Measurements from ENCODE around the gene GRM7.

The GRM7 gene

DNA sequence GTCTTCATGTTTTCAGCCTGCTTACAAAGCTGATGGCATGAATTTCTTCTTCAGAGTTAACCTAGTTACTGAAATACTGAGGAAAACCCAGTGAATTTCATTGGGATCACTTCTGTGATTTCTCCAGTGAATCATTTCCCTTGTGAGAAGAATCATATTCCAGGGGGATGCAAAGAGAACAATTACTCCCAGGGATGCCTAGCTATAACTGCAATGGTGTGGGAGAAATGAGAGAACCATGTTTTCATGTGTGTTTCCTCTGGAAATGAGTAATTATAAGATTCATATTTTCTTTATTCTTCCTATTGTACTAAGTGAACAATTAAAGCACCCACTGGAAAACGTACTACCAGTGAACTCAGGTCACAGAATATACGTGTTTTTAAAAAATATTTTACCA is 485.4 kb downstream of the GRM7 start:
- no peaks in the 10 kb centered on the region for H3K9me3 ChIP-seq (ENCODE audit: control insufficient read depth, insufficient read depth, low read length)
- no peak overlapping the region for H3K9ac ChIP-seq (ENCODE audit: low read depth, low read length)
- H3K27ac ChIP-seq (ENCODE audit: low read depth, low read length) = no peak overlapping the region
- no peak overlapping the region for H3K4me3 ChIP-seq (ENCODE audit: low read depth, low read length)
- no peaks in the 10 kb centered on the region for H3K36me3 ChIP-seq (ENCODE audit: control insufficient read depth, insufficient read depth, low read length)
- no peaks in the 10 kb centered on the region for H3K4me1 ChIP-seq (ENCODE audit: control insufficient read depth, insufficient read depth, low read length)
- H3K27me3 ChIP-seq (ENCODE audit: control insufficient read depth, insufficient read depth, low read length) = no peaks in the 10 kb centered on the region

DNA sequence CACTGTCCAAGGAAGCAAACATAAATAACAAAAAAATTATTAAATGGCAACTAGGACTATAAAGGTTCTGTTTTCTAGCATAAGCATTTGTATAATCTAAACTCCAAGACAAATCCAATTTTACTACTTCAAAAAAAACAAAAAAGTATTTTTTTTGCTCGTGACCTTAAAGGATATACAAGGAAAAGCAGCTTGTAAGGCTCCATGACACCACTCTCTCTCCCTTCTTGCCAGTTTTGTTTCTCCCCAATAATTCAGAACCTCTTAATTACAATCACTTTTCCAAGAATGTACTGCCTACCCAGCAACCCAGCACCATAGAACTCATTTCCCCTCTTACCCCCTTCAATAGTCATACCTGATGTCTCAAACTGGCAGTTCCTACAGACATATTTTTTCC is 496.2 kb downstream of the GRM7 start:
- no peaks in the 10 kb centered on the region for H3K36me3 ChIP-seq (ENCODE audit: control insufficient read depth, insufficient read depth, low read length)
- H3K27ac ChIP-seq (ENCODE audit: low read depth, low read length) = no peak overlapping the region
- H3K9me3 ChIP-seq (ENCODE audit: control insufficient read depth, insufficient read depth, low read length) = no peaks in the 10 kb centered on the region
- H3K9ac ChIP-seq (ENCODE audit: low read depth, low read length) = no peak overlapping the region
- no peaks in the 10 kb centered on the region for H3K27me3 ChIP-seq (ENCODE audit: control insufficient read depth, insufficient read depth, low read length)
- H3K4me1 ChIP-seq (ENCODE audit: control insufficient read depth, insufficient read depth, low read length) = no peaks in the 10 kb centered on the region
- no peak overlapping the region for H3K4me3 ChIP-seq (ENCODE audit: low read depth, low read length)

GRCh38 chr3:7367968-7368367 is 507.1 kb downstream of the GRM7 start:
- Histone ChIP-seq H3K9ac (ENCODE audit: low read depth, low read length) (no peak overlapping the region), H3K36me3 (ENCODE audit: control insufficient read depth, insufficient read depth, low read length) (no peaks in the 10 kb centered on the region), H3K4me1 (ENCODE audit: control insufficient read depth, insufficient read depth, low read length) (no peaks in the 10 kb centered on the region), H3K27me3 (ENCODE audit: control insufficient read depth, insufficient read depth, low read length) (no peaks in the 10 kb centered on the region), H3K4me3 (ENCODE audit: low read depth, low read length) (no peak overlapping the region), H3K27ac (ENCODE audit: low read depth, low read length) (no peak overlapping the region), H3K9me3 (ENCODE audit: control insufficient read depth, insufficient read depth, low read length) (no peaks in the 10 kb centered on the region)

- H3K36me3 ChIP-seq (ENCODE audit: control insufficient read depth, insufficient read depth, low read length) = no peaks in the 10 kb centered on the region
- H3K4me1 ChIP-seq (ENCODE audit: control insufficient read depth, insufficient read depth, low read length) = no peaks in the 10 kb centered on the region
- H3K9ac ChIP-seq (ENCODE audit: low read depth, low read length) = no peak overlapping the region
- H3K27ac ChIP-seq (ENCODE audit: low read depth, low read length) = no peak overlapping the region
- no peaks in the 10 kb centered on the region for H3K27me3 ChIP-seq (ENCODE audit: control insufficient read depth, insufficient read depth, low read length)
- no peak overlapping the region for H3K4me3 ChIP-seq (ENCODE audit: low read depth, low read length)
- no peaks in the 10 kb centered on the region for H3K9me3 ChIP-seq (ENCODE audit: control insufficient read depth, insufficient read depth, low read length)
These were observed 507.7 kb downstream of the GRM7 start for GRCh38 chr3:7368597-7368996.

GRCh38 chr3:7371693-7372572 is 511.0 kb downstream of the GRM7 start:
- H3K4me1 ChIP-seq (ENCODE audit: control insufficient read depth, insufficient read depth, low read length) = no peaks in the 10 kb centered on the region
- no peaks in the 10 kb centered on the region for H3K27me3 ChIP-seq (ENCODE audit: control insufficient read depth, insufficient read depth, low read length)
- no peak overlapping the region for H3K27ac ChIP-seq (ENCODE audit: low read depth, low read length)
- no peaks in the 10 kb centered on the region for H3K9me3 ChIP-seq (ENCODE audit: control insufficient read depth, insufficient read depth, low read length)
- H3K36me3 ChIP-seq (ENCODE audit: control insufficient read depth, insufficient read depth, low read length) = no peaks in the 10 kb centered on the region
- no peak overlapping the region for H3K9ac ChIP-seq (ENCODE audit: low read depth, low read length)
- H3K4me3 ChIP-seq (ENCODE audit: low read depth, low read length) = no peak overlapping the region

- Histone ChIP-seq H3K36me3 (ENCODE audit: control insufficient read depth, insufficient read depth, low read length) (no peaks in the 10 kb centered on the region), H3K4me1 (ENCODE audit: control insufficient read depth, insufficient read depth, low read length) (peaks cover 8% of the 10 kb centered on the region; the same call in 1 of the 2 replicates), H3K9ac (ENCODE audit: low read depth, low read length) (no peak overlapping the region), H3K9me3 (ENCODE audit: control insufficient read depth, insufficient read depth, low read length) (no peaks in the 10 kb centered on the region), H3K27ac (ENCODE audit: low read depth, low read length) (no peak overlapping the region), H3K27me3 (ENCODE audit: control insufficient read depth, insufficient read depth, low read length) (no peaks in the 10 kb centered on the region), H3K4me3 (ENCODE audit: low read depth, low read length) (no peak overlapping the region)
These were observed 516.2 kb downstream of the GRM7 start for GRCh38 chr3:7377103-7377502.

DNA sequence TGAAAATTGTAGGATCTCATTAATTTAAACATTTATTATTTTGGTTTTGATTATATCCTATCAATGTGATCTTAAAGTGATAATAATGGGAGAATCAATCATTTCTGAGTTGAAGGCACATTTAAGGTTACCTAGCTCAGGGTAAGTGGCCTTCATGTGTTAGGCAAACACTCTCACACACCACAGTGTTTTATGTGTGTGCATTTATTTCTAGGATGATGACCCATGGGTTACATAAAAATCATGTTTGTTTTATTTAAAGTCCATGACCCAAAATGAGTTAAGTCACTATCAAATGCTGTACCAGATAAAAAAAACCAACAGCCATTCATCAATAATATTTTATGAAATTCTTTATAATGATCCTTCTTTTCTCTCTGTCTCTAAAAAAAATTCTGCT is 520.8 kb downstream of the GRM7 start:
- H3K9ac ChIP-seq (ENCODE audit: low read depth, low read length) = no peak overlapping the region
- peaks cover 8% of the 10 kb centered on the region; the same call in 1 of the 2 replicates for H3K4me1 ChIP-seq (ENCODE audit: control insufficient read depth, insufficient read depth, low read length)
- H3K27me3 ChIP-seq (ENCODE audit: control insufficient read depth, insufficient read depth, low read length) = no peaks in the 10 kb centered on the region
- no peaks in the 10 kb centered on the region for H3K36me3 ChIP-seq (ENCODE audit: control insufficient read depth, insufficient read depth, low read length)
- H3K9me3 ChIP-seq (ENCODE audit: control insufficient read depth, insufficient read depth, low read length) = no peaks in the 10 kb centered on the region
- no peak overlapping the region for H3K4me3 ChIP-seq (ENCODE audit: low read depth, low read length)
- H3K27ac ChIP-seq (ENCODE audit: low read depth, low read length) = no peak overlapping the region

DNA sequence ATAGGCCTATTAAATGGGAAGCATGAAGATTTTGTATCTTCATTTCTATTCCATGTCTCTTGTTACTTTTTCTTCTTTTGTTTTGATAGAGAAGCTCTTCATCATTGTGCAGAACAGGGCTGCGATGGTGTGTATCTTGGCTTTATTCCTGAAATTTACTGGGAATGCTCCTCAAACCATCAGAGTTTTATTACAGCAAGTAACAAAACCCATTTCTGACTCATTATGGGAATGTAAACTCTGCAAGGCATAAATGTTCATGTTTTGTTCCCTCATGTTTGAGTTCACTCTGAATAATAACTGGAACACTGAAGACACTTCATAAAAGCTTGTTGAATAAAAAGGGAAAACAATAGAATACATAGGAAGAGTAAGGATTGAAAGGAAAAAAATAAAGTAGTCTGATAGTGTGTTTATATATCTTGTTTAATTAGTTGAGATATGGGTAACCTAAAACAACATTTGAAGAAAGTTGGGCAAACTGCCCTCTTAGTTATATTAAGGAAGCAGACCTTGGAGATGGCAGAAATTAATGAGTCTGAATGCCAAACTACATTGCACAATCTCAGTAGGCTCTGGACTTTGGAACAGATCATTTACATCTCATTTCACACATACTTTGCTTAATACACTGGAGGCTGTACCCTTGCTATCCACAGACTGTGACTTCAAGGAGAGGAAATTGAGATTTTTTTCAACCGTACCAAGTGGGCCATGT is 521.5 kb downstream of the GRM7 start:
- peaks cover 4% of the 10 kb centered on the region; the same call in 1 of the 2 replicates for H3K4me1 ChIP-seq (ENCODE audit: control insufficient read depth, insufficient read depth, low read length)
- H3K27me3 ChIP-seq (ENCODE audit: control insufficient read depth, insufficient read depth, low read length) = no peaks in the 10 kb centered on the region
- no peak overlapping the region for H3K27ac ChIP-seq (ENCODE audit: low read depth, low read length)
- H3K9ac ChIP-seq (ENCODE audit: low read depth, low read length) = no peak overlapping the region
- H3K4me3 ChIP-seq (ENCODE audit: low read depth, low read length) = no peak overlapping the region
- H3K36me3 ChIP-seq (ENCODE audit: control insufficient read depth, insufficient read depth, low read length) = no peaks in the 10 kb centered on the region
- H3K9me3 ChIP-seq (ENCODE audit: control insufficient read depth, insufficient read depth, low read length) = no peaks in the 10 kb centered on the region

- H3K4me1 ChIP-seq (ENCODE audit: control insufficient read depth, insufficient read depth, low read length) = no peaks in the 10 kb centered on the region
- H3K36me3 ChIP-seq (ENCODE audit: control insufficient read depth, insufficient read depth, low read length) = no peaks in the 10 kb centered on the region
- no peaks in the 10 kb centered on the region for H3K27me3 ChIP-seq (ENCODE audit: control insufficient read depth, insufficient read depth, low read length)
- H3K4me3 ChIP-seq (ENCODE audit: low read depth, low read length) = no peak overlapping the region
- no peaks in the 10 kb centered on the region for H3K9me3 ChIP-seq (ENCODE audit: control insufficient read depth, insufficient read depth, low read length)
- no peak overlapping the region for H3K9ac ChIP-seq (ENCODE audit: low read depth, low read length)
- H3K27ac ChIP-seq (ENCODE audit: low read depth, low read length) = no peak overlapping the region
These were observed 524.7 kb downstream of the GRM7 start for GRCh38 chr3:7385635-7386034.

- no peaks in the 10 kb centered on the region for H3K27me3 ChIP-seq (ENCODE audit: control insufficient read depth, insufficient read depth, low read length)
- no peak overlapping the region for H3K27ac ChIP-seq (ENCODE audit: low read depth, low read length)
- H3K4me1 ChIP-seq (ENCODE audit: control insufficient read depth, insufficient read depth, low read length) = no peaks in the 10 kb centered on the region
- no peaks in the 10 kb centered on the region for H3K9me3 ChIP-seq (ENCODE audit: control insufficient read depth, insufficient read depth, low read length)
- H3K9ac ChIP-seq (ENCODE audit: low read depth, low read length) = no peak overlapping the region
- H3K36me3 ChIP-seq (ENCODE audit: control insufficient read depth, insufficient read depth, low read length) = no peaks in the 10 kb centered on the region
- no peak overlapping the region for H3K4me3 ChIP-seq (ENCODE audit: low read depth, low read length)
These were observed 527.1 kb downstream of the GRM7 start for GRCh38 chr3:7388026-7388425.

DNA sequence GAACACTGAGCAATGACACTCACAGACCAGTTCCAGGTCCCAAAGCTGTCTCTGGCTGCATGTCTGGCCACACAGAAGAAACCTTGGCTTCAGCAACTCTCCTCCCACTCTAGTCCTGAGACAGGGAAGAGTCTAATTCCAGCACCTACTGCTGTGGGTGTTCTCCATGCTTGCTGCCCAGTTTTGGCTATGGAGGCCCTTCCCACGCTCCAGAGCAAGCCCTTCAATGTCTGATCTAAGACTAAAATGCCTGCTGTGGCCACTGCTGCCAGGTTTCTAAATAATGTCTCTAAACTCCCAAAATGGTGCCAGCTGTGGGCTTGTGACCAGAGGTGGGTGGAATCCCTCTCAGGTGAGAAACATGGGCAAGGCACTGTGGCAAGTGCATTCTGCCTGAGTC is 531.3 kb downstream of the GRM7 start:
- Histone ChIP-seq H3K9ac (ENCODE audit: low read depth, low read length) (no peak overlapping the region), H3K36me3 (ENCODE audit: control insufficient read depth, insufficient read depth, low read length) (no peaks in the 10 kb centered on the region), H3K4me1 (ENCODE audit: control insufficient read depth, insufficient read depth, low read length) (no peaks in the 10 kb centered on the region), H3K4me3 (ENCODE audit: low read depth, low read length) (no peak overlapping the region), H3K27me3 (ENCODE audit: control insufficient read depth, insufficient read depth, low read length) (no peaks in the 10 kb centered on the region), H3K9me3 (ENCODE audit: control insufficient read depth, insufficient read depth, low read length) (no peaks in the 10 kb centered on the region), H3K27ac (ENCODE audit: low read depth, low read length) (no peak overlapping the region)

Measured in HUES48 (cell line).